Glomerular visceral epithelial cell (primary cell): Measurements from ENCODE around the gene H2AZ1.

ENCODE experiments used
- DNase-seq: peaks from one replicate; pipeline ENCODE4 v3.0.0-alpha.2; 2016; ENCODE audit errors: extremely low spot score

Gene H2AZ1

DNA sequence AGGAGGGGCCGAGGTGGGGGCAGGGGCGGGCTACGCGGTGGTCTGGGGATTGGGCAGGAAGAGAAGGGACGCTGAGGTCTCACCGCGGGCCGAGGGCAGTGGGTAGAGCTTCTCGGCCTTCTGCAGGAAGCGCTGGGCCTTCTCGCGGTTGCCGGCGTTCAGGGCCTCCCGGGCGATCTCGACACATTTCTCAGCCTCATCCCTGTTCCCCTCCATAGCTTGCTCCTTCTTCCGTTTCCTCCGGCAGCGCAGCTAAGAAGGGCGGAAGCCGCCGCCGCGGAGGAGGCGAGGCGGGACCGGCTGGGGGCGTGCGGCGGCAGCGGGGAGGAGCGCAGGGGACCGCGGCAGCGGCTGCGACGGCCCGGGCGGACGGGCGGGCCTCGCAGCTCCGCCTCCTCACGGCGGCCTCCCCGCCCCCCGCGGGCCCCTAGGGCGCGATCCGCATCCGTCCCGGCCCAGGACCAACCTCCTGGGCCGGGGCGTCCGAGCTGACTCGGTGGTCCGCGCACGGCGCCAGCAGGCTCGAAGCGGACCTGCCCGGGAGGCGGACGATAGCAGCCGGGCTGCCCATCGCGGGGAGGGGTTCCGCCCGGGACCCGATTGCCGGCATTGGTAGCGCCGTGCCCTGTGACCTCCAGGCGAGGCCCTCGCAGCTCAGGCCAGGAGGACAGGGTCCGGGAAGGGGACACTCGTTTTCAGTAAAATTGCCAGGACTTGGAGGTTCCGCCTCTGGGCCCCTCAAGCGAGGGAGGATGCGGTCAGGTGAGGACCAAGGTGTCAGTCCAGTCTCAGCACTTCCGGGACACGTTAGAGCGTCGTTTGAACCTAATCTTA, 3.5 kb downstream of the H2AZ1 start, which contains the start of gene DNAJB14:
DNAJB14 (minus strand) TSS at position 263 of the 834 bp plus-strand sequence; CDS start at position 216, 47 bp downstream.
- peak; percentile 87 for DNase-seq

DNA sequence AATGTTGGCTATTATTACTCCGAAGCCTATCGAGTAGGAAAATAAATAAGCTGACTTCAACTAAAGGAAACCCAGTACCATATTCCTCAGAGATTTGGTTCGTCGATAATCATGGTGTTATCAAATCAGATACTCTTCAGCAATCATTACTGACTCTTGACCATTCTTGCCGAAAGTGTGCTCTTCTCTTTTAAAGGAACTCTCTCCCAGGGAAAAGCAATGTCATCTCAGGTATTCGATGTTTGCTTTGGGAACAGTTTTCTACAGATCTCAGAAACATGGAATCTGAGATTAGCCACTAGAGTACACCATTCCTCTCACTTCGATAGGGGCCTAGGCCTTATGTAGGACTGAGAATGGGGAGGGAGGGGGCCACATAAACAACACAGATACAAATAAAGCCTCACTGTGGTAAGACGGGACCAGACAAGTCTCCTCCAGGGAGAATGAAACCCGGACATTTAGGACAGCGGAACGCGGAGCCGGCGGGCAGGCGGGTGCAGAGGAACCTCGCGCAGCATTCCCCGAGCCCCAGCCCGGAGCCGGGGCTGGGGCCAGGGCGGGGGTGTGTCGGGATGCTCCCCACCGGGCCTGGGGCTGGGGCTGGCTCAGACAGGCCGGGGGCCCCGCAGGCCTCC, 4.2 kb downstream of the H2AZ1 start:
- DNase-seq: peak; percentile 33

DNA sequence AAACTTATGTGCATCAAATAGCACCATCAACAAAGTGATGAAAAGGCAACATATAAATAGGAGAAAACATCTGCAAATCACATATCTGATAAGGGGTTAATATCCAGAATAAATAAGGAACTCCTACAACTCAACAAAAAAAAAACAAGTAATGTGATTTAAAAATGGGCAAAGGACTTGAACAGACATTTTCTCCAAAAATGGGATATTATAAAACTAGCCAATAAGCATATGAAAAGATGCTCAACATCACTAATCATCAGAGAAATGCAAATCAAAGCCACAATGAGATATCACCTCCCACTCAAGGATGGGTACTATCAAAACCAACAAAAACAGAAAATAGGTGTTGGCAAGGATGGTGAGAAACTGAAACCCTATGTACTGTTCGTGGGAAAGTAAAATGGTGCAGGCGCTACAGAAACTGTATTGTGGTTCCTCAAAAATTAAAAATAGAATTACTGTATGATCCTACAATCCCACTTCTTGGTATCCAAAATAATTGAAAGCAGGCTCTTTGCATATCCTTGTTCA, 6.1 kb downstream of the H2AZ1 start:
- no peak for DNase-seq

DNA sequence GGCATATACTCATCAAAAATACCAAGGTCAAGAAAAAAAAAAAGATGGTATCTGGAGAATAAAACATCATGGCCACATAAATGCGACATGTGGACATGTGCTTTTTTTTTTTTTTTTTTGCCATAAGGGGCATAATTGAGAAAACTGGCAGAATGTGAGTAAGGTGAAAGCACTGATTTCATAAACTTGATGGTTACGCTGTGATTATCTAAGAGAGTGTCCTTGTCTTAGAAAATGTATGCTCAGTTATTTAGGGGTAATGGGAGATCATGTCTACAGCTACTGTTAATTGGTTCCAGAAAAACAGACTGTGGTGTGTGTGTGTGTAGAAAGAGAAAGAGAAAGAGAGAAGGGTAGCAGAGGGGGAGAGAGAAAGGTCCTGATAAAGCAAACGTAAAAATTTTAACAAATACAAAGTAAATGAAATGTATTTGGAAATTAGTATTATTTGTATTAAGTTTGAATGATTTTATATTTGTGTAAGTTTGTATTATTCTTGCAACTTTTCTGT, 11.8 kb downstream of the H2AZ1 start:
- DNase-seq: no peak

DNA sequence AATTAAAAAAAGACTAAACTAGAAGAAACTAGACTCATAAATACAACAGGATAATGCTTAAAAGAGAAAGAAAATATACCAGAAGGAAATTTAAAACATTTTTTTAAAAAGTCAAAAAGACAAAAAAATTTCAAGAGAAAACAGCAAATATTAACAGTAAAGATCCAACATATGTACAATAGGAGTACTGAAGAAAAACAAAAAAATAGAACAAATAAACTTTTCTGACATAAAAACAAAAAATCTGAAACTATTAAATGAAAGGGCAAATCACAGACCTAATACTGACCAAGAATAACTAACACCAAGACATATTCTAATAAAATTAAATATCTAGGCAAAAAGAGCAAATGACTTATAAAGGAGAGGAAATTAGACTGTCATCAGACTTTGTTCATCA, 15.2 kb downstream of the H2AZ1 start:
- no peak for DNase-seq

DNA sequence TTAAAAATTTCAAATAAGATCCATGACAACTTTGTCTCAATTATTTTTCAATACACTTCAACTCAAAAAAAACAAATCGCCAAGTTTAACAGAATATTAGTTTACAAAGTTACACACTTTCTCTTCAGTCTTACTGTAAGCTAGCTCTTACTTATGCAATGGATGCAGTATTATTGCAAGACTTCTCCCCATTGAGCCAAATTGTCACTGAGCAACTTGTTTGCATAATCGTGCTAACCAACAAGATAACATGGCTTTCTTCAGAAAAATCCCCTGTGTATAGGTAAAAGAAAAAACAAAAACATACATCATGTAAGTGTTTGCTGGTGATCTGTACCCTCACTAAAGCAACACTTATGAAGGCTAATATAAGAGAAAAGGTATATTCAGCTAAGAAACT, 22.5 kb downstream of the H2AZ1 start:
- no peak for DNase-seq

DNA sequence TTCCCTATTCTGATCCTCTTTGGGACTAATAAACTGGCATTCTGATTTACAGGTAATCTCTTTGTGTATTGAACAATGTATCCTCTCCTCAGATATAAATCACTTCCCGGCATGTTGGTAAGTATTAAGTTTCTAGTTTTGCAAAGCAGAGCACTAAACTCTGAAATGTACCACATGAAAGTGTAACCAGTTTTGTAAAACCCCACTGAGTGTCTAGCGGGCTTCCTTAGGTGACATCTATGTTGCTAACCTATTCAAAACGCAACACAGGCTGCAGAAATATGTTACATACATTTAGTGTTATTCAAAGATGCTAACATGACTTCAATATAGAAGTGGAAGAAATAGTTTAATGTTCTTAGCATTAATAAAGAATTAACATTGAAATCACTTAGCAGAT, 28.9 kb downstream of the H2AZ1 start:
- DNase-seq: no peak

DNA sequence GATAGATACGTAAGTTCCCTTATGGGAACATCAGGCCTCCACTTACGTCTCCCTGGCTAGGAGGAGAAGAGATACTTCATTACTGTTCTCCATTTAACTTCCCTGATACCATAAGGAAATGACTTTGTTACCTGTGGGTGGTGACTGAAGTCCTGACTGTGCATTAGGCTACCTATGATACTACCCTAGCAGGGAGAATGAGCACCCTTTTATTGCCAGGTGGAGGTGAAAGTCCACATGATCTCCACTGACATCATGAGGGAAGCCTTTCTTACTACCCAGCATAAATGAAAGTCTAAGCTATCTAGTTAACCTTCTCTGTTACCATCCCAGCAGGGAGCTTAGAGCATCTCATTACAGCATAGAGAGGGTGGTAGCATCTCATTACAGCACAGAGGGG, 31.4 kb downstream of the H2AZ1 start:
- DNase-seq: no peak

DNA sequence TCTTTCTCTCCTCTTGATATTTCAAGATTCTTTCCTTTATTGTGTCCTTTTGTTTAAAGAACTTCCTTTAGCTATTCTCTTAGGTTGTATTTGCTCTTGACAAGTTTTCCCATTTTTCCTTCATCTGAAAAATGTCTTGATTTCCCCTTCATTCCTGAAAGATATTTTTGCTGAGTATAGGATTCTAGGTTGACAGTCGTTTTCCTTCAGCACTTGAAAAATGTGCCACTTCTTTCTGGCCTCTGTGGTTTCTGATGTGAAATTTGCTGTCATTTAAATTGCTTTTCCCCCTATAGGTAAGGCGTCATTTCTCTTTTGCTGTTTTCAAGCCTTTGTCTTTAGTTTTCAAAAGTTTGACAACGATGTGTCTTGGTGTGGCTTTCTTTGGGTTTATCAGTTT, 32.5 kb downstream of the H2AZ1 start:
- no peak for DNase-seq

DNA sequence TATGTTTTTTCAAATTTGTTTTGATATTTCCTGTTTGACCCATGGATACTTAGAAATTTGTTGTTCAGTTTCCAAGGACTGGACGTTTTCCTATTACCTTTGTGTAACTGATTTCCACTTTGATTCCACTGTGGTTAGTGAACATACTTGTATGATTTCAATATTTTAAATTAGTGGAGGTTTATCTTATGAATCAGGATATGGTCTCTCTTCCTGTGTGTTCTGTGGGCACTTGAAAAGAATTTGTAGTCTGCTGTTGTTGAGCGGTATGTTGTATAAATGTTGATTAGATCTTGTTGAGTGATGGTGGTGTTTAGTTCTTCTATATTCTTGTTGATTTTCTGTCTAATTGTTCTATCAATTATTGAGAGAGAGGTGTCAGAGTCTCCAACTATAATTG, 34.6 kb downstream of the H2AZ1 start:
- no peak for DNase-seq
